NCI-H1436 treated with DMSO at 0.1 percent for 48 hours (cell line): ENCODE data around the gene NSF.
"Not testable (repeated sequence)": the region's sequence is repeated elsewhere in the genome, so short reads cannot be mapped to it uniquely, and the experiment has no call there.

ENCODE experiments used
- DNase-seq: peaks from one replicate; lab custom pipeline; 2025; lab: John Stamatoyannopoulos, UW

Gene NSF

GRCh38 chr17:46756081-46756735 is 165.7 kb downstream of the NSF start:
- DNase-seq, result no peak

- no peak for DNase-seq
These were observed 166.4 kb downstream of the NSF start for GRCh38 chr17:46756861-46757260.

- not testable (repeated sequence) for DNase-seq
These were observed 167.1 kb downstream of the NSF start for GRCh38 chr17:46757588-46757987.

- DNase-seq, result no peak
These were observed 168.1 kb downstream of the NSF start for GRCh38 chr17:46758614-46759013.

GRCh38 chr17:46759141-46759540 is 168.7 kb downstream of the NSF start:
- no peak for DNase-seq

- no peak for DNase-seq
These were observed 172.9 kb downstream of the NSF start for GRCh38 chr17:46763416-46763815.

GRCh38 chr17:46764000-46764708 is 173.7 kb downstream of the NSF start:
- no peak for DNase-seq

GRCh38 chr17:46764709-46765401 is 174.4 kb downstream of the NSF start:
- no peak for DNase-seq

GRCh38 chr17:46765453-46765852 is 175.0 kb downstream of the NSF start:
- DNase-seq, result no peak

- no peak for DNase-seq
These were observed 176.3 kb downstream of the NSF start for GRCh38 chr17:46766493-46767491.

- DNase-seq, result no peak
These were observed 178.0 kb downstream of the NSF start for GRCh38 chr17:46768540-46768870.

GRCh38 chr17:46768896-46769295 is 178.4 kb downstream of the NSF start:
- not testable (repeated sequence) for DNase-seq

GRCh38 chr17:46769531-46770438 is 179.3 kb downstream of the NSF start:
- DNase-seq, result no peak

GRCh38 chr17:46770439-46770817 is 180.0 kb downstream of the NSF start:
- DNase-seq, result no peak

GRCh38 chr17:46770818-46771560 is 180.5 kb downstream of the NSF start:
- no peak for DNase-seq

- no peak for DNase-seq
These were observed 181.3 kb downstream of the NSF start for GRCh38 chr17:46771561-46772474.

GRCh38 chr17:46772475-46773220 is 182.2 kb downstream of the NSF start:
- DNase-seq, result no peak

- DNase-seq, result no peak
These were observed 182.7 kb downstream of the NSF start for GRCh38 chr17:46773221-46773605.

- no peak for DNase-seq
These were observed 183.2 kb downstream of the NSF start for GRCh38 chr17:46773676-46774075.
